A673 (cell line): ENCODE results near the gene SCGB1A1. TPM values are rescaled to one million over a fixed set of nuclear protein-coding genes. Genes with fewer than 3 reads are reported as not detected.

Experiments
- BruUV-seq: library from RNA; stranded (reverse); fragments of 400-500 nt; replicated peaks from 2 replicates; lab custom pipeline; 2021; lab: Mats Ljungman, UMichigan
- CTCF ChIA-PET: fragments of 300-600 bp; sonication (Branson Sonifier 250); formaldehyde crosslinking; loops from one replicate; lab custom pipeline; 2022; ENCODE audit warnings: antibody characterized with exemption; lab: Charles Lee
- POLR2A ChIA-PET: fragments of 300-600 bp; sonication (Branson Sonifier 250); formaldehyde crosslinking; loops from one replicate; lab custom pipeline; 2022; ENCODE audit warnings: antibody characterized with exemption; ENCODE audit not compliant: low non-redundant PET; lab: Charles Lee
- DNase-seq: peaks from one replicate; pipeline ENCODE4 v3.0.0-alpha.2; 2015; ENCODE audit warnings: low spot score
- H3K27ac ChIP-seq: fragments of 200-600 bp; sonication (generic); 2 replicates; pipeline ENCODE4 v1.5.1; 2016; ENCODE audit warnings: mixed run types, low read depth, mild to moderate bottlenecking, mixed read lengths, antibody characterized with exemption, low read length; ENCODE audit not compliant: poor library complexity, severe bottlenecking
- H3K27me3 ChIP-seq: fragments of 200-600 bp; sonication (generic); replicated peaks from 2 replicates; pipeline ENCODE4 v1.6.1; 2017; ENCODE audit warnings: mixed run types, low read depth, mild to moderate bottlenecking, mixed read lengths, antibody characterized with exemption, low read length; ENCODE audit not compliant: insufficient read depth, poor library complexity
- H3K36me3 ChIP-seq: fragments of 200-600 bp; sonication (generic); 2 replicates; pipeline ENCODE4 v1.6.1; 2016; ENCODE audit warnings: mixed run types, mild to moderate bottlenecking, mixed read lengths, antibody characterized with exemption, low read length; ENCODE audit not compliant: insufficient read depth, poor library complexity, severe bottlenecking
- H3K4me1 ChIP-seq: fragments of 200-600 bp; sonication (generic); 2 replicates; pipeline ENCODE4 v1.6.1; 2017; ENCODE audit warnings: mixed run types, mild to moderate bottlenecking, mixed read lengths, antibody characterized with exemption, low read length; ENCODE audit not compliant: insufficient read depth, poor library complexity, severe bottlenecking
- H3K4me3 ChIP-seq: fragments of 200-600 bp; sonication (generic); 2 replicates; pipeline ENCODE4 v1.5.1; 2016; ENCODE audit warnings: low read depth, mixed run types, mild to moderate bottlenecking, mixed read lengths, low read length; ENCODE audit not compliant: poor library complexity, severe bottlenecking
- H3K9me3 ChIP-seq: fragments of 200-600 bp; sonication (generic); 2 replicates; pipeline ENCODE4 v1.6.1; 2016; ENCODE audit warnings: mixed run types, low read depth, mild to moderate bottlenecking, mixed read lengths, antibody characterized with exemption, low read length; ENCODE audit not compliant: poor library complexity, severe bottlenecking
- CTCF ChIP-seq: fragments of 300-800, 200-600 bp; sonication (generic); conservative IDR thresholded peaks from 2 replicates; pipeline ENCODE4 v1.5.1; 2017; ENCODE audit warnings: low read depth, mild to moderate bottlenecking, antibody characterized with exemption, low read length, moderate library complexity, mixed read lengths
- EZH2 ChIP-seq: fragments of 200-600 bp; sonication (generic); IDR thresholded peaks from 2 replicates; pipeline ENCODE4 v1.6.1; 2017; ENCODE audit warnings: borderline replicate concordance, low read depth, mild to moderate bottlenecking, mixed read lengths, antibody characterized with exemption, low read length; ENCODE audit not compliant: poor library complexity, severe bottlenecking
- intact Hi-C: fragments of 100-400 bp; cut with micrococcal nuclease; formaldehyde crosslinking; loops from one replicate; pipeline ENCODE4 v1.10.0; 2022; ENCODE audit not compliant: unreplicated experiment
- total RNA-seq: library from RNA; stranded (reverse); gene quantifications from 2 replicates; pipeline ENCODE4 v1.2.3, GENCODE V29; 2021

Gene SCGB1A1
- total RNA-seq, 1 experiment from 2014 or later, result not detected

- TF ChIP-seq CTCF (no peak), EZH2 (no peak)
- no peaks in the 10 kb centered on the region for H3K27me3 ChIP-seq
- no peaks in the 10 kb centered on the region for H3K9me3 ChIP-seq
- no peak for DNase-seq
- H3K36me3 ChIP-seq, result no peaks in the 10 kb centered on the region
- no peak overlapping the region for H3K4me3 ChIP-seq
- CTCF ChIA-PET, result no interaction called here
- no peaks in the 10 kb centered on the region for H3K4me1 ChIP-seq
- intact Hi-C loops, result no loop called here
- H3K27ac ChIP-seq, result no peak overlapping the region
- BruUV-seq, result no TSS peak
- POLR2A ChIA-PET, result no interaction called here
Observed at GRCh38 chr11:62452261-62452660, 33.4 kb downstream of the SCGB1A1 start.

GRCh38 chr11:62452839-62453468, 34.1 kb downstream of the SCGB1A1 start:
- H3K9me3 ChIP-seq, result no peaks in the 10 kb centered on the region
- H3K4me1 ChIP-seq, result no peaks in the 10 kb centered on the region
- POLR2A ChIA-PET, result no interaction called here
- H3K27me3 ChIP-seq, result no peaks in the 10 kb centered on the region
- intact Hi-C loops, result no loop called here
- H3K27ac ChIP-seq, result no peak overlapping the region
- H3K36me3 ChIP-seq, result no peaks in the 10 kb centered on the region
- no peak overlapping the region for H3K4me3 ChIP-seq
- TF ChIP-seq CTCF, result no peak
- no peak for TF ChIP-seq EZH2
- CTCF ChIA-PET, result no interaction called here
- DNase-seq, result no peak
- BruUV-seq, result no TSS peak

- no peaks in the 10 kb centered on the region for H3K9me3 ChIP-seq
- no peak for TF ChIP-seq EZH2
- no peak for TF ChIP-seq CTCF
- H3K36me3 ChIP-seq, result no peaks in the 10 kb centered on the region
- H3K4me3 ChIP-seq, result no peak overlapping the region
- intact Hi-C loops, result no loop called here
- H3K27me3 ChIP-seq, result no peaks in the 10 kb centered on the region
- BruUV-seq, result no TSS peak
- no peaks in the 10 kb centered on the region for H3K4me1 ChIP-seq
- H3K27ac ChIP-seq, result no peak overlapping the region
- ChIA-PET POLR2A (no interaction called here), CTCF (no interaction called here)
- DNase-seq, result no peak
Observed at GRCh38 chr11:62456630-62457029, 37.8 kb downstream of the SCGB1A1 start.
